PC-9 (cell line): ENCODE data around the gene ZNF587. TPM values are rescaled to one million over a fixed set of nuclear protein-coding genes. Genes with fewer than 3 reads are reported as not detected.
A peak's percentile ranks its signal among the peaks of the same experiment; 100 is the strongest.
"Not testable (repeated sequence)": the region's sequence is repeated elsewhere in the genome, so short reads cannot be mapped to it uniquely, and the experiment has no call there.

ENCODE experiments used
- BruUV-seq: library from RNA; stranded (reverse); fragments of 400-500 nt; replicated peaks from 2 replicates; lab custom pipeline; 2021; lab: Mats Ljungman, UMichigan
- CTCF ChIA-PET: fragments of 300-600 bp; sonication (Branson Sonifier 250); formaldehyde crosslinking; loops from one replicate; lab custom pipeline; 2022; ENCODE audit warnings: antibody characterized with exemption; lab: Charles Lee
- POLR2A ChIA-PET: fragments of 300-600 bp; sonication (Branson Sonifier 250); formaldehyde crosslinking; loops from one replicate; lab custom pipeline; 2022; ENCODE audit warnings: antibody characterized with exemption; ENCODE audit not compliant: unreplicated experiment; lab: Charles Lee
- DNase-seq, 2 experiments: peaks; one replicate each; pipeline versions ENCODE4 v3.0.0 to v3.0.0-alpha.2; 2015 to 2022; ENCODE audit warnings: mixed read lengths in 1 of 2
- H2AFZ ChIP-seq: fragments of 200-600 bp; sonication (generic); 2 replicates; pipeline ENCODE4 v1.8.1; 2017; ENCODE audit warnings: antibody characterized with exemption
- H3F3A ChIP-seq: fragments of 200-600 bp; sonication (generic); 2 replicates; pipeline ENCODE4 v1.8.1; 2017; ENCODE audit warnings: antibody characterized with exemption, mild to moderate bottlenecking, low read depth; ENCODE audit not compliant: insufficient read depth
- H3K27ac ChIP-seq: fragments of 200-600 bp; sonication (generic); 2 replicates; pipeline ENCODE4 v1.6.1; 2016; ENCODE audit warnings: mixed run types
- H3K27me3 ChIP-seq: fragments of 200-600 bp; sonication (generic); 2 replicates; pipeline ENCODE4 v1.6.1; 2016; ENCODE audit warnings: low read depth, mixed run types; ENCODE audit not compliant: insufficient read depth
- H3K36me3 ChIP-seq: fragments of 200-600 bp; sonication (generic); 2 replicates; pipeline ENCODE4 v1.6.1; 2016; ENCODE audit warnings: low read depth, mixed run types
- H3K4me1 ChIP-seq: fragments of 200-600 bp; sonication (generic); replicated peaks from 2 replicates; pipeline ENCODE4 v1.6.1; 2016; ENCODE audit warnings: mixed run types; ENCODE audit not compliant: insufficient read depth
- H3K4me2 ChIP-seq: fragments of 200-600 bp; sonication (generic); 2 replicates; pipeline ENCODE4 v1.6.1; 2017; ENCODE audit warnings: mixed run types
- H3K4me3 ChIP-seq: fragments of 200-600 bp; sonication (generic); 2 replicates; pipeline ENCODE4 v1.6.1; 2016; ENCODE audit warnings: mixed run types
- H3K79me2 ChIP-seq: fragments of 200-600 bp; sonication (generic); 2 replicates; pipeline ENCODE4 v1.6.1; 2017; ENCODE audit warnings: low read depth, mixed run types
- H3K9me2 ChIP-seq: fragments of 200-600 bp; sonication (generic); 2 replicates; pipeline ENCODE4 v1.8.1; 2017; ENCODE audit warnings: mild to moderate bottlenecking; ENCODE audit not compliant: insufficient read depth
- H3K9me3 ChIP-seq: fragments of 200-600 bp; sonication (generic); 2 replicates; pipeline ENCODE4 v1.8.1; 2016; ENCODE audit warnings: low read depth; ENCODE audit not compliant: insufficient read depth
- H4K20me1 ChIP-seq: fragments of 200-600 bp; sonication (generic); 2 replicates; pipeline ENCODE4 v1.8.1; 2017; ENCODE audit not compliant: insufficient read depth
- CTCF ChIP-seq: fragments of 200-600 bp; sonication (generic); conservative IDR thresholded peaks from 2 replicates; pipeline ENCODE4 v1.6.1; 2017; ENCODE audit warnings: mixed run types, antibody characterized with exemption, mild to moderate bottlenecking, moderate library complexity
- EZH2 ChIP-seq: fragments of 200-600 bp; sonication (generic); IDR thresholded peaks from 2 replicates; pipeline ENCODE4 v1.8.0; 2017; ENCODE audit warnings: antibody characterized with exemption, low read depth
- intact Hi-C: fragments of 100-400 bp; cut with micrococcal nuclease; formaldehyde crosslinking; loops from one replicate; pipeline ENCODE4 v1.10.0; 2022; ENCODE audit not compliant: unreplicated experiment
- total RNA-seq: library from RNA; stranded (reverse); gene quantifications from 2 replicates; pipeline ENCODE4 v1.2.3, GENCODE V29; 2021

ZNF587 gene
- total RNA-seq, 1 experiment from 2014 or later, result 68.0 TPM

- no peak overlapping the region for H3K4me2 ChIP-seq
- intact Hi-C loops, result no loop called here
- no peak overlapping the region for H3K27ac ChIP-seq
- no peaks in the 10 kb centered on the region for H3K9me3 ChIP-seq
- H3K4me3 ChIP-seq, result no peak overlapping the region
- H3K36me3 ChIP-seq, result peaks cover 29% of the 10 kb centered on the region
- H4K20me1 ChIP-seq, result peaks cover 35% of the 10 kb centered on the region
- no peaks in the 10 kb centered on the region for H3F3A ChIP-seq
- no peaks in the 10 kb centered on the region for H3K9me2 ChIP-seq
- BruUV-seq, result no TSS peak
- ChIA-PET CTCF (no interaction called here), POLR2A (no interaction called here)
- DNase-seq, result no peak
- TF ChIP-seq EZH2 (no peak), CTCF (no peak)
- no peak overlapping the region for H2AFZ ChIP-seq
- peaks cover 6% of the 10 kb centered on the region; the same call in 1 of the 2 replicates for H3K4me1 ChIP-seq
- H3K27me3 ChIP-seq, result no peaks in the 10 kb centered on the region
- H3K79me2 ChIP-seq, result peaks cover 94% of the 10 kb centered on the region
Observed at GRCh38 chr19:57825511-57825910, 24.1 kb upstream of the ZNF587 start.

- CTCF ChIA-PET, result no interaction called here
Observed at GRCh38 chr19:57829316-57829715, 20.3 kb upstream of the ZNF587 start.

GRCh38 chr19:57830071-57830602 is 19.5 kb upstream of the ZNF587 start, which contains the start of gene ZNF587B:
Gene ZNF587B (plus strand): TSS chr19:57830299. CDS start chr19:57830529, 230 bp downstream.
- peaks cover 33% of the 10 kb centered on the region for H4K20me1 ChIP-seq
- peaks cover 72% of the 10 kb centered on the region for H3K79me2 ChIP-seq

More at GRCh38 chr19:57829316-57829715, 20.3 kb upstream of the ZNF587 start:
- H3K27ac ChIP-seq, result no peak overlapping the region
- intact Hi-C loops, result no loop called here
- H3K79me2 ChIP-seq, result peaks cover 80% of the 10 kb centered on the region
- H3K4me3 ChIP-seq, result no peak overlapping the region
- no peak overlapping the region for H2AFZ ChIP-seq
- no peaks in the 10 kb centered on the region for H3K9me3 ChIP-seq
- no peak for DNase-seq
- peaks cover 41% of the 10 kb centered on the region for H4K20me1 ChIP-seq
- H3K9me2 ChIP-seq, result no peaks in the 10 kb centered on the region
- TF ChIP-seq CTCF (no peak), EZH2 (no peak)
- no peaks in the 10 kb centered on the region for H3F3A ChIP-seq
- peaks cover 14% of the 10 kb centered on the region for H3K36me3 ChIP-seq
- BruUV-seq, result no TSS peak
- H3K4me1 ChIP-seq, result no peaks in the 10 kb centered on the region
- no peaks in the 10 kb centered on the region for H3K27me3 ChIP-seq
- POLR2A ChIA-PET, result no interaction called here
- H3K4me2 ChIP-seq, result no peak overlapping the region

GRCh38 chr19:57836991-57837390 is 12.7 kb upstream of the ZNF587 start:
- BruUV-seq, H2AFZ ChIP-seq, H3F3A ChIP-seq, POLR2A ChIA-PET, H3K27ac ChIP-seq, H3K4me1 ChIP-seq, H3K9me2 ChIP-seq, intact Hi-C loops, CTCF ChIA-PET, H3K27me3 ChIP-seq, DNase-seq, H3K9me3 ChIP-seq, H3K4me3 ChIP-seq, H3K4me2 ChIP-seq: not testable (repeated sequence)
- Histone ChIP-seq H4K20me1 (peaks cover 26% of the 10 kb centered on the region), H3K36me3 (peaks cover 14% of the 10 kb centered on the region), H3K79me2 (peaks cover 25% of the 10 kb centered on the region)

More at GRCh38 chr19:57830071-57830602, 19.5 kb upstream of the ZNF587 start, which contains the start of gene ZNF587B:
- Histone ChIP-seq H3K9me2 (no peaks in the 10 kb centered on the region), H3K9me3 (no peaks in the 10 kb centered on the region), H3K4me2 (no peak within 1 kb of the TSS), H3F3A (no peaks in the 10 kb centered on the region), H3K36me3 (peaks cover 14% of the 10 kb centered on the region), H2AFZ (no peak within 1 kb of the TSS), H3K4me3 (no peak within 1 kb of the TSS), H3K27me3 (no peaks in the 10 kb centered on the region), H3K4me1 (no peaks in the 10 kb centered on the region), H3K27ac (no peak within 1 kb of the TSS)
- no TSS peak for BruUV-seq
- intact Hi-C loops, result no loop called here
- no peak for TF ChIP-seq EZH2
- TF ChIP-seq CTCF, result peak; percentile 73
- POLR2A ChIA-PET, result no interaction called here
- CTCF ChIA-PET, result no interaction called here
- peak in 1 of 2 experiments; percentile 47 for DNase-seq

- H3K27me3 ChIP-seq, H3K27ac ChIP-seq, H3K9me3 ChIP-seq, H3K4me2 ChIP-seq, intact Hi-C loops, H3K4me3 ChIP-seq, H3K9me2 ChIP-seq, H2AFZ ChIP-seq, DNase-seq, CTCF ChIA-PET, POLR2A ChIA-PET, BruUV-seq, H3K4me1 ChIP-seq, H3F3A ChIP-seq: not testable (repeated sequence)
- H3K36me3 ChIP-seq, result peaks cover 18% of the 10 kb centered on the region; the same call in 1 of the 2 replicates
- peaks cover 25% of the 10 kb centered on the region for H3K79me2 ChIP-seq
- H4K20me1 ChIP-seq, result peaks cover 20% of the 10 kb centered on the region
Observed at GRCh38 chr19:57838622-57839191, 11.0 kb upstream of the ZNF587 start.
